Neutrophil (primary cell): ENCODE measurements around the gene CCDC180.

ENCODE experiments used
- H3K27ac ChIP-seq: fragments of 200-600 bp; sonication (generic); 2 replicates; pipeline ENCODE4 v1.5.1; 2016; ENCODE audit warnings: mild to moderate bottlenecking, moderate library complexity
- H3K27me3 ChIP-seq: fragments of 200-600 bp; sonication (generic); 2 replicates; pipeline ENCODE4 v1.6.0; 2016; ENCODE audit warnings: mild to moderate bottlenecking
- H3K36me3 ChIP-seq: fragments of 200-600 bp; sonication (generic); 2 replicates; pipeline ENCODE4 v1.5.1; 2017
- H3K4me1 ChIP-seq, 2 experiments: fragments of 200-600 bp in 1 of 2; sonication (generic) in 1 of 2; 1 replicate in 1 of 2; 2 replicates in 1 of 2; pipeline versions ENCODE4 v1.5.1 to v1.6.1; 2013 to 2016; ENCODE audit warnings: low read depth in 1 of 2, low read length in 1 of 2, mild to moderate bottlenecking in 1 of 2, moderate library complexity in 1 of 2; ENCODE audit not compliant: control insufficient read depth in 1 of 2, insufficient read depth in 1 of 2
- H3K4me3 ChIP-seq, 2 experiments: fragments of 200-600 bp in 1 of 2; sonication (generic) in 1 of 2; 1 replicate in 1 of 2; 2 replicates in 1 of 2; pipeline ENCODE4 v1.5.1; 2013 to 2016; ENCODE audit warnings: low read depth in 1 of 2, low read length in 1 of 2, mild to moderate bottlenecking in 1 of 2, moderate library complexity in 1 of 2
- H3K9me3 ChIP-seq: fragments of 200-600 bp; sonication (generic); 2 replicates; pipeline ENCODE4 v1.5.1; 2016
- CTCF ChIP-seq: fragments of 200-600 bp; sonication (generic); IDR thresholded peaks from 2 replicates; pipeline ENCODE4 v1.5.1; 2016; ENCODE audit warnings: antibody characterized with exemption

The CCDC180 gene

GRCh38 chr9:97297889-97298288 is 9.6 kb upstream of the CCDC180 start:
- no peaks in the 10 kb centered on the region for H3K27me3 ChIP-seq
- no peaks in the 10 kb centered on the region for H3K36me3 ChIP-seq
- no peak for TF ChIP-seq CTCF
- H3K9me3 ChIP-seq: no peaks in the 10 kb centered on the region
- no peak overlapping the region for H3K4me3 ChIP-seq
- H3K4me1 ChIP-seq: no peaks in the 10 kb centered on the region
- H3K27ac ChIP-seq: no peak overlapping the region

GRCh38 chr9:97299809-97300414 is 7.5 kb upstream of the CCDC180 start:
- H3K4me1 ChIP-seq: no peaks in the 10 kb centered on the region
- no peaks in the 10 kb centered on the region for H3K9me3 ChIP-seq
- TF ChIP-seq CTCF: no peak
- no peaks in the 10 kb centered on the region for H3K27me3 ChIP-seq
- H3K4me3 ChIP-seq: no peak overlapping the region
- no peak overlapping the region for H3K27ac ChIP-seq
- H3K36me3 ChIP-seq: no peaks in the 10 kb centered on the region

GRCh38 chr9:97300586-97300985 is 6.9 kb upstream of the CCDC180 start:
- no peaks in the 10 kb centered on the region for H3K9me3 ChIP-seq
- H3K27ac ChIP-seq: no peak overlapping the region
- no peak for TF ChIP-seq CTCF
- H3K4me3 ChIP-seq: no peak overlapping the region
- H3K27me3 ChIP-seq: no peaks in the 10 kb centered on the region
- no peaks in the 10 kb centered on the region for H3K36me3 ChIP-seq
- no peaks in the 10 kb centered on the region for H3K4me1 ChIP-seq

GRCh38 chr9:97301974-97302373 is 5.5 kb upstream of the CCDC180 start:
- peaks cover 7% of the 10 kb centered on the region for H3K27me3 ChIP-seq
- no peak overlapping the region for H3K27ac ChIP-seq
- no peaks in the 10 kb centered on the region for H3K36me3 ChIP-seq
- TF ChIP-seq CTCF: no peak
- no peaks in the 10 kb centered on the region for H3K4me1 ChIP-seq
- H3K4me3 ChIP-seq: no peak overlapping the region
- H3K9me3 ChIP-seq: no peaks in the 10 kb centered on the region

- TF ChIP-seq CTCF: no peak
- Histone ChIP-seq H3K9me3 (no peaks in the 10 kb centered on the region), H3K36me3 (no peaks in the 10 kb centered on the region), H3K27me3 (peaks cover 18% of the 10 kb centered on the region), H3K4me3 (no peak overlapping the region), H3K4me1 (no peaks in the 10 kb centered on the region), H3K27ac (no peak overlapping the region)
Observed at GRCh38 chr9:97304586-97304985, 2.9 kb upstream of the CCDC180 start.
